ENCODE measurements around the gene PAPSS2. TPM values are rescaled to one million over a fixed set of nuclear protein-coding genes. Genes with fewer than 3 reads are reported as not detected.

The PAPSS2 gene
- total and polyA plus RNA-seq, 7 donors = 7.1 to 88.9 (median 8.6) TPM

- peaks cover 0 to 58% (median 3%) of the 10 kb centered on the region in 4 donors for H3K36me3 ChIP-seq
- 97 to 99% methylated on average over 2 of the region's 2 CpGs for WGBS, 2 donors
These were observed 121.9 kb downstream of the PAPSS2 start for GRCh38 chr10:87781545-87781944.

GRCh38 chr10:87782721-87783120, 123.0 kb downstream of the PAPSS2 start:
- 96% methylated on average over 6 of the region's 6 CpGs for WGBS, 2 donors
- H3K27ac ChIP-seq = no peak overlapping the region
- H3K36me3 ChIP-seq = peaks cover 0 to 59% (median 3%) of the 10 kb centered on the region in 4 donors

More at GRCh38 chr10:87781545-87781944, 121.9 kb downstream of the PAPSS2 start:
- Histone ChIP-seq H3K4me1 (no peaks in the 10 kb centered on the region), H3K27ac (no peak overlapping the region), H3K9me3 (no peaks in the 10 kb centered on the region), H3K4me3 (no peak overlapping the region), H3K27me3 (no peaks in the 10 kb centered on the region)
- intact Hi-C loops (cut with DNase I) = no loop called here
- no peak for DNase-seq
- no peak for TF ChIP-seq POLR2AphosphoS5 (IDR thresholded peaks at IDR 0.05)
- no peak for TF ChIP-seq EP300 (IDR thresholded peaks at IDR 0.05)
- no peak for TF ChIP-seq CTCF (IDR thresholded peaks at IDR 0.05)

GRCh38 chr10:87786421-87786820, 126.7 kb downstream of the PAPSS2 start:
- WGBS, 2 donors = 96 to 97% methylated on average over 7 of the region's 7 CpGs
- intact Hi-C loops (cut with DNase I) = no loop called here
- H3K4me3 ChIP-seq = no peak overlapping the region
- peaks cover 0 to 69% (median 1%) of the 10 kb centered on the region in 4 donors for H3K36me3 ChIP-seq
- H3K9me3 ChIP-seq = no peaks in the 10 kb centered on the region
- H3K27me3 ChIP-seq = no peaks in the 10 kb centered on the region
- no peak for DNase-seq
- no peak overlapping the region for H3K27ac ChIP-seq
- H3K4me1 ChIP-seq = no peaks in the 10 kb centered on the region
- no peak for TF ChIP-seq EP300 (IDR thresholded peaks at IDR 0.05)
- no peak for TF ChIP-seq POLR2A (IDR thresholded peaks at IDR 0.05)
- TF ChIP-seq CTCF (IDR thresholded peaks at IDR 0.05) = no peak
- no peak for TF ChIP-seq POLR2AphosphoS5 (IDR thresholded peaks at IDR 0.05)

More at GRCh38 chr10:87782721-87783120, 123.0 kb downstream of the PAPSS2 start:
- H3K4me3 ChIP-seq = no peak overlapping the region
- intact Hi-C loops (cut with DNase I) = no loop called here
- H3K4me1 ChIP-seq = no peaks in the 10 kb centered on the region
- H3K27me3 ChIP-seq = no peaks in the 10 kb centered on the region
- no peaks in the 10 kb centered on the region for H3K9me3 ChIP-seq
- DNase-seq = no peak
- TF ChIP-seq EP300 (IDR thresholded peaks at IDR 0.05) = no peak
- no peak for TF ChIP-seq POLR2AphosphoS5 (IDR thresholded peaks at IDR 0.05)
- TF ChIP-seq POLR2A (IDR thresholded peaks at IDR 0.05) = no peak
- TF ChIP-seq CTCF (IDR thresholded peaks at IDR 0.05) = no peak

- intact Hi-C loops (cut with DNase I) = no loop called here
- no peak overlapping the region for H3K4me3 ChIP-seq
- H3K36me3 ChIP-seq = peaks cover 0 to 53% (median 0%) of the 10 kb centered on the region in 4 donors
- no peaks in the 10 kb centered on the region for H3K27me3 ChIP-seq
- H3K9me3 ChIP-seq = no peaks in the 10 kb centered on the region
- H3K27ac ChIP-seq = no peak overlapping the region
- no peak for TF ChIP-seq POLR2AphosphoS5 (IDR thresholded peaks at IDR 0.05)
- no peak for TF ChIP-seq POLR2A (IDR thresholded peaks at IDR 0.05)
- no peak for TF ChIP-seq CTCF (IDR thresholded peaks at IDR 0.05)
- no peak for TF ChIP-seq EP300 (IDR thresholded peaks at IDR 0.05)
- 93 to 97% methylated on average over 3 of the region's 3 CpGs for WGBS, 2 donors
- H3K4me1 ChIP-seq = no peaks in the 10 kb centered on the region
- DNase-seq = no peak
These were observed 130.5 kb downstream of the PAPSS2 start for GRCh38 chr10:87790185-87790584.

- WGBS, 2 donors = 62 to 73% methylated on average over 3 of the region's 3 CpGs
These were observed 134.6 kb downstream of the PAPSS2 start for GRCh38 chr10:87794285-87794684.

More at GRCh38 chr10:87794285-87794684, 134.6 kb downstream of the PAPSS2 start:
- Histone ChIP-seq H3K4me3 (no peak overlapping the region), H3K4me1 (no peaks in the 10 kb centered on the region), H3K36me3 (peaks cover 0 to 33% (median 0%) of the 10 kb centered on the region in 4 donors), H3K27ac (no peak overlapping the region), H3K9me3 (no peaks in the 10 kb centered on the region), H3K27me3 (no peaks in the 10 kb centered on the region)
- TF ChIP-seq POLR2A (IDR thresholded peaks at IDR 0.05) = no peak
- TF ChIP-seq POLR2AphosphoS5 (IDR thresholded peaks at IDR 0.05) = no peak
- TF ChIP-seq CTCF (IDR thresholded peaks at IDR 0.05) = no peak
- no peak for TF ChIP-seq EP300 (IDR thresholded peaks at IDR 0.05)
- no peak for DNase-seq
- intact Hi-C loops (cut with DNase I) = no loop called here

Data from sigmoid colon (tissue), 7 donors.